ENCODE data around the gene KY. TPM values are rescaled to one million over a fixed set of nuclear protein-coding genes. Genes with fewer than 3 reads are reported as not detected.

KY gene
- total RNA-seq, 2 experiments from 2014 or later, result not detected

DNA sequence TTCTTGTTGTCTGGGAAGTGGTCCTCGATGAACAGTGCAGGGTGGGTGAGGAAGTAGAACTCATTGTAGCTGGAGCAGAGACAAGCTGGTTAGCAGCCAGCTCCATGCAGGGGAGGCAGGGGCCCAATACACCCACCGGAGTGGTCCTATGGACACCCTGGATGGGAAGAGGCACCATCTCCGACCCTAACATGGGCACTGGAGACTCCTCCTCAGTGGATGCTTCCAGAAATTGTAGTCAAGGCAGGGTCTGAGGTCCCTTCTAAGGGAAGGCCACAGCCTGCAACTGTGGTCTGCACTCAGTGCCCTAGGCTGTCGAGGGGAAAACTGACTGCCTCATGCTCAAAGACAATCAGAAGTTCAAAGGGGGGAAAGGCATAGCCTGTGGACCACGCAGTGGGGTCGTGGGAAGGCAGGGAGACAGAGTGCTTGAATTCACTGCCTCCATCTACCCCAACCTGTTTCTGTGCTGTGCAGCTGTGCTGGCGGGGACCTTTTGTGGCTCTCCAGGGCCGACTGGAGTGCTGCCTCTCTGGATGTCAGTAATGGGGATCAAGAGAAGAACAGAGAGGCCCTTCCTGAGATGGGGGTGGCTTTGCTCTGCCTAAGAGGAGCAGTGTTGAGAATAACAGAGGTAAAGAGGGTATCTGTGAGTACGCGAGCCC is 41.9 kb downstream of the KY start:
- POLR2A ChIA-PET, result no interaction called here
- no peak overlapping the region for H3K4me3 ChIP-seq (ENCODE audit: low read depth, low read length, poor library complexity, severe bottlenecking)
- no peak for TF ChIP-seq EZH2phosphoT487 (IDR thresholded peaks at IDR 0.05; ENCODE audit: borderline replicate concordance, low read depth, low read length)
- DNase-seq (ENCODE audit: low spot score), result no peak
- H3K4me1 ChIP-seq (ENCODE audit: insufficient read depth, low read length, poor library complexity, severe bottlenecking), result no peaks in the 10 kb centered on the region
- H4K20me1 ChIP-seq (ENCODE audit: insufficient read depth, low read length), result no peaks in the 10 kb centered on the region
- no peaks in the 10 kb centered on the region for H3K36me3 ChIP-seq (ENCODE audit: insufficient read depth, low read length)
- H3K79me2 ChIP-seq (ENCODE audit: insufficient read depth, low read depth, low read length), result no peaks in the 10 kb centered on the region
- no TSS peak for BruUV-seq (replicated peaks)
- H3K4me2 ChIP-seq (ENCODE audit: low read length), result no peak overlapping the region
- H2AFZ ChIP-seq (ENCODE audit: low read length), result no peak overlapping the region
- H3K9me2 ChIP-seq (ENCODE audit: insufficient read depth, low read length), result no peaks in the 10 kb centered on the region
- H3K9me3 ChIP-seq (ENCODE audit: low read length), result no peaks in the 10 kb centered on the region
- H3K27ac ChIP-seq (ENCODE audit: low read depth, low read length, poor library complexity, severe bottlenecking), result no peak overlapping the region
- CTCF ChIA-PET (ENCODE audit: unreplicated experiment), result no interaction called here
- intact Hi-C loops (cut with micrococcal nuclease; ENCODE audit: unreplicated experiment), result loop anchor here (10.0 kb wide), 1 partner anchor 146 kb away; no protein-coding TSS in a partner anchor

DNA sequence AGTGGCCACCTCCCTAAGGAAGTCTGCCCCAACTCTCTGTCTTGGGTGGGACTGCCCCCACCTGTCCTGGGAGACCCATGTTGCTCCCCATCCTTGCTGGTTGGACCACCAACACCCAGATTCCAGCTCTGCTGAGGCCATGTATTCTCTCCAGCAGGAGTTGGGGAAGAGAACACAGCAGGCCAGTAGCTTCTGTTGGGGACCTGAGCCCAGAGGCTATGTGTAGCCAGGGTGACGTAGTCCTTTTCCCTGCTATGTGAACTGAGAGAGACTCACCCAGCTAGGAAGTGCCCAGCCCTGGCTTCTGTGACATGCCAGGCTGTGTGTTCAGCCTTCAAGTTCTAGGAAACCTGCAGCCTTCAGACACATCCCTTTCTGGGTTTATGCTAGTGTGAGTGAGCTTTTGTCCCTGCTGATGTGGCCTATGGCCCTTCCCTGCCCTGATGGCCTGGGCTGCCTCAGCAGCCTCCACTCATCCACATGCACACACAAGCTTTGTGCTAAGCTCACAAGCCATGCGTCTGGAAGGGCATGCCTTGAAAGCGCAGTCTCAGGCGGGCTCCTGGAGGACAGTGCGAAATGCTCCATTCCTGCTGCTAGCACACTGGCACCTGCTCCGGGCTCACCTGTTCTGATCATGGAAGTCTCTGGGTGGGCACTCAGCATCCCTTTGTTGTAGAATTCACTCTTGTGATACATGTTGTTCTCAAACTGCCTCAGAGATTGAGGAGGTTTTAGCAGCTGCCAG is 42.6 kb downstream of the KY start:
- intact Hi-C loops (cut with micrococcal nuclease; ENCODE audit: unreplicated experiment), result loop anchor here (10.0 kb wide), 1 partner anchor 147 kb away; no protein-coding TSS in a partner anchor

More for the DNA sequence above, 42.6 kb downstream of the KY start:
- no peak for TF ChIP-seq EZH2phosphoT487 (IDR thresholded peaks at IDR 0.05; ENCODE audit: borderline replicate concordance, low read depth, low read length)
- TF ChIP-seq, protein P1, sequence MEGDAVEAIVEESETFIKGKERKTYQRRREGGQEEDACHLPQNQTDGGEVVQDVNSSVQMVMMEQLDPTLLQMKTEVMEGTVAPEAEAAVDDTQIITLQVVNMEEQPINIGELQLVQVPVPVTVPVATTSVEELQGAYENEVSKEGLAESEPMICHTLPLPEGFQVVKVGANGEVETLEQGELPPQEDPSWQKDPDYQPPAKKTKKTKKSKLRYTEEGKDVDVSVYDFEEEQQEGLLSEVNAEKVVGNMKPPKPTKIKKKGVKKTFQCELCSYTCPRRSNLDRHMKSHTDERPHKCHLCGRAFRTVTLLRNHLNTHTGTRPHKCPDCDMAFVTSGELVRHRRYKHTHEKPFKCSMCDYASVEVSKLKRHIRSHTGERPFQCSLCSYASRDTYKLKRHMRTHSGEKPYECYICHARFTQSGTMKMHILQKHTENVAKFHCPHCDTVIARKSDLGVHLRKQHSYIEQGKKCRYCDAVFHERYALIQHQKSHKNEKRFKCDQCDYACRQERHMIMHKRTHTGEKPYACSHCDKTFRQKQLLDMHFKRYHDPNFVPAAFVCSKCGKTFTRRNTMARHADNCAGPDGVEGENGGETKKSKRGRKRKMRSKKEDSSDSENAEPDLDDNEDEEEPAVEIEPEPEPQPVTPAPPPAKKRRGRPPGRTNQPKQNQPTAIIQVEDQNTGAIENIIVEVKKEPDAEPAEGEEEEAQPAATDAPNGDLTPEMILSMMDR (conservative IDR thresholded peaks at IDR 0.05; ENCODE audit: low read length), result no peak
- Histone ChIP-seq H3K27ac (ENCODE audit: low read depth, low read length, poor library complexity, severe bottlenecking) (no peak overlapping the region), H3K4me1 (ENCODE audit: insufficient read depth, low read length, poor library complexity, severe bottlenecking) (no peaks in the 10 kb centered on the region), H4K20me1 (ENCODE audit: insufficient read depth, low read length) (no peaks in the 10 kb centered on the region), H2AFZ (ENCODE audit: low read length) (no peak overlapping the region), H3K4me3 (ENCODE audit: low read depth, low read length, poor library complexity, severe bottlenecking) (no peak overlapping the region), H3K79me2 (ENCODE audit: insufficient read depth, low read depth, low read length) (no peaks in the 10 kb centered on the region), H3K4me2 (ENCODE audit: low read length) (no peak overlapping the region), H3K36me3 (ENCODE audit: insufficient read depth, low read length) (no peaks in the 10 kb centered on the region), H3K9me3 (ENCODE audit: low read length) (no peaks in the 10 kb centered on the region), H3K9me2 (ENCODE audit: insufficient read depth, low read length) (no peaks in the 10 kb centered on the region)
- ChIA-PET POLR2A (no interaction called here), CTCF (ENCODE audit: unreplicated experiment) (no interaction called here)
- BruUV-seq (replicated peaks), result no TSS peak
- DNase-seq (ENCODE audit: low spot score), result no peak

All from OCI-LY7 (cell line).